ENCODE results near the gene NOX3.
"Not testable (repeated sequence)": the region's sequence is repeated elsewhere in the genome, so short reads cannot be mapped to it uniquely, and the experiment has no call there.

Gene NOX3

DNA sequence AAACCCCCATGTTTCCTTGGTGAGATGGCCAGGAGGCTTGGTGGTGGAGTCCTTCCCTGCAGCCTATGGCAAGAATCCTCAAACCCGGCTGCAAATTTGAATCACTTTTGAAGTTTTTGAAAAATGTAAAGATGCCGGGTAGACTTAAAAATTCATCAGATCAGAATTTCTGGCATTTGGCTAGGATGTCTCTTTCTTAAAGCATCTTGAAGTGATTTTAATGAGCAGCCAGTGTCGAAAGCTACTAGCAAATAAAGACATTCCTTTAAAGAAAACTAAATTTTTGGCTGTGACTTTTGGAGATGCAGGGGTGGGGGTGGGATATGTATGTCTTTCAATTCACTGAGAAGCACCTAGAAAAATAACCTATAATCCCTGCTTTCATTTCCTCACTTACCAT lies 25.6 kb upstream of the NOX3 start:
- WGBS (ENCODE audit: extremely low coverage, insufficient coverage, insufficient read length), result no CpG with 5 or more reads among the region's 3 CpGs
- no peak overlapping the region for H3K9ac ChIP-seq (ENCODE audit: low read length)

DNA sequence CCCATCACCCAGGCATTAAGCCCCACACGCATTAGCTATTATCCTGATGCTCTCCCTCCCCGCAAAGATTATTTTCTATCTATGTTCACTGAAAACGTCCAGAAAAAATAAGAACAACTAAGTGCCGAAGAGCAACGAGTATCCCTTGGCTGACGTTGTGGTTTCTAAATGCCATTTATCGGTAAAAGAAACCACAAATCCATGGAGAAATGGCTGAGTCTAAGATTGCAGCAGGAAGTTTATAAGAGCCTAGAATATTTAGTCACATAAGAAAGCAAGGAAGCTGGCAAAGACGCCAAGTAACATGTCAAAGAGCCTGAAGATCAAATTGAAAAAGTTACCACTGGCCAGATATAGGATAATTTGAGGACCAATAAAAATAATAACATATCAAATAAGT lies 18.1 kb upstream of the NOX3 start:
- Histone ChIP-seq H3K4me1 (ENCODE audit: control insufficient read depth in 1 of 2, insufficient read depth in 2 of 2, low read length in 2 of 2) (no peaks in the 10 kb centered on the region), H3K27ac (ENCODE audit: low read depth, low read length) (no peak overlapping the region), H2AK5ac (ENCODE audit: low read length) (no peak overlapping the region), H3K14ac (ENCODE audit: low read length) (no peak overlapping the region), H2BK12ac (ENCODE audit: low read length) (no peak overlapping the region), H4K12ac (ENCODE audit: low read depth, low read length) (no peak overlapping the region), H3K79me2 (ENCODE audit: control insufficient read depth, insufficient read depth, low read length, poor library complexity) (no peaks in the 10 kb centered on the region), H3K27me3 (ENCODE audit: insufficient read depth, low read length) (no peaks in the 10 kb centered on the region), H3K79me1 (ENCODE audit: low read length) (no peaks in the 10 kb centered on the region), H2AFZ (ENCODE audit: insufficient read depth, low read length, poor library complexity) (no peak overlapping the region), H3K4ac (ENCODE audit: low read depth, low read length) (no peak overlapping the region), H3K4me3 (ENCODE audit: low read depth, low read length) (no peak overlapping the region), H3K9ac (ENCODE audit: low read length) (no peak overlapping the region), H3K36me3 (ENCODE audit: control insufficient read depth in 1 of 2, insufficient read depth in 2 of 2, low read length in 2 of 2) (no peaks in the 10 kb centered on the region), H4K91ac (ENCODE audit: low read depth, low read length) (no peak overlapping the region), H3K18ac (ENCODE audit: low read length) (no peak overlapping the region), H2BK5ac (ENCODE audit: low read depth, low read length, poor library complexity) (no peak overlapping the region), H3K23ac (ENCODE audit: low read length) (no peak overlapping the region), H2BK120ac (ENCODE audit: insufficient read depth, low read length, poor library complexity) (no peak overlapping the region), H3K4me2 (ENCODE audit: low read length) (no peak overlapping the region), H4K8ac (ENCODE audit: low read depth, low read length) (no peak overlapping the region), H3K9me3 (ENCODE audit: insufficient read depth, low read depth, low read length) (no peaks in the 10 kb centered on the region)
- no peak for DNase-seq
- no CpG with 5 or more reads among the region's 8 CpGs for WGBS (ENCODE audit: extremely low coverage, insufficient coverage, insufficient read length)

More for the DNA sequence above, 25.6 kb upstream of the NOX3 start:
- no peak overlapping the region for H2BK5ac ChIP-seq (ENCODE audit: low read depth, low read length, poor library complexity)
- no peaks in the 10 kb centered on the region for H3K27me3 ChIP-seq (ENCODE audit: insufficient read depth, low read length)
- H3K4me1 ChIP-seq (ENCODE audit: control insufficient read depth in 1 of 2, insufficient read depth in 2 of 2, low read length in 2 of 2), result no peaks in the 10 kb centered on the region
- no peak overlapping the region for H3K4ac ChIP-seq (ENCODE audit: low read depth, low read length)
- H3K4me3 ChIP-seq (ENCODE audit: low read depth, low read length), result no peak overlapping the region
- no peak overlapping the region for H3K23ac ChIP-seq (ENCODE audit: low read length)
- H3K27ac ChIP-seq (ENCODE audit: low read depth, low read length), result no peak overlapping the region
- no peak overlapping the region for H4K8ac ChIP-seq (ENCODE audit: low read depth, low read length)
- H2BK120ac ChIP-seq (ENCODE audit: insufficient read depth, low read length, poor library complexity), result no peak overlapping the region
- H3K79me1 ChIP-seq (ENCODE audit: low read length), result no peaks in the 10 kb centered on the region
- H4K12ac ChIP-seq (ENCODE audit: low read depth, low read length), result no peak overlapping the region
- H2AFZ ChIP-seq (ENCODE audit: insufficient read depth, low read length, poor library complexity), result no peak overlapping the region
- no peaks in the 10 kb centered on the region for H3K36me3 ChIP-seq (ENCODE audit: control insufficient read depth in 1 of 2, insufficient read depth in 2 of 2, low read length in 2 of 2)
- H3K18ac ChIP-seq (ENCODE audit: low read length), result no peak overlapping the region
- H3K4me2 ChIP-seq (ENCODE audit: low read length), result no peak overlapping the region
- H4K91ac ChIP-seq (ENCODE audit: low read depth, low read length), result no peak overlapping the region
- DNase-seq, result peak in 1 of 2 donors; percentile 22
- no peaks in the 10 kb centered on the region for H3K9me3 ChIP-seq (ENCODE audit: insufficient read depth, low read depth, low read length)
- no peak overlapping the region for H2AK5ac ChIP-seq (ENCODE audit: low read length)
- no peak overlapping the region for H3K14ac ChIP-seq (ENCODE audit: low read length)
- H3K79me2 ChIP-seq (ENCODE audit: control insufficient read depth, insufficient read depth, low read length, poor library complexity), result no peaks in the 10 kb centered on the region
- no peak overlapping the region for H2BK12ac ChIP-seq (ENCODE audit: low read length)

DNA sequence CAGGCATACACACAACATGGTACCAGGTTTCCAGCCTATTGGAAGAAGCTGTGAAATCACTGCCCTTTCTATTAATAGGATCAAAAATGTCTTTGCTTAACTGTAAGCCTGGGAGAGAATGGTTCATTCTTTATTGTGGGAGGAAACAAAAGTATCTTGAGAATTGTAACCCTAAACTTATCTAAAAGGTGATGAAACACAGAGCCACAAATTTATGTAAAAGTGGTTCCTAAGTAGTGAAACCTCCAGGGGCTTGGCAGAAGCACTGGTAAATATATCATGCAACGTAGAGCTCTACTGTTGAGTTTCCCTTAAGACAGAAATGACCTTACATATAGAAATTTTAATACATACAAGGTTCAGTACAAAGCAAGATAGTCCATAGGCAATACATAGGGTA lies 17.2 kb upstream of the NOX3 start:
- no peak overlapping the region for H3K14ac ChIP-seq (ENCODE audit: low read length)
- H3K27ac ChIP-seq (ENCODE audit: low read depth, low read length), result no peak overlapping the region
- H2BK120ac ChIP-seq (ENCODE audit: insufficient read depth, low read length, poor library complexity), result no peak overlapping the region
- H3K9me3 ChIP-seq (ENCODE audit: insufficient read depth, low read depth, low read length), result peaks cover 4% of the 10 kb centered on the region
- no peak overlapping the region for H3K4ac ChIP-seq (ENCODE audit: low read depth, low read length)
- H3K4me2 ChIP-seq (ENCODE audit: low read length), result no peak overlapping the region
- no peak overlapping the region for H2AK5ac ChIP-seq (ENCODE audit: low read length)
- H4K91ac ChIP-seq (ENCODE audit: low read depth, low read length), result no peak overlapping the region
- H3K36me3 ChIP-seq (ENCODE audit: control insufficient read depth in 1 of 2, insufficient read depth in 2 of 2, low read length in 2 of 2), result no peaks in the 10 kb centered on the region
- H2BK12ac ChIP-seq (ENCODE audit: low read length), result no peak overlapping the region
- no CpG with 5 or more reads among the region's 1 CpG for WGBS (ENCODE audit: extremely low coverage, insufficient coverage, insufficient read length)
- no peak overlapping the region for H2AFZ ChIP-seq (ENCODE audit: insufficient read depth, low read length, poor library complexity)
- H3K4me3 ChIP-seq (ENCODE audit: low read depth, low read length), result no peak overlapping the region
- H3K79me1 ChIP-seq (ENCODE audit: low read length), result no peaks in the 10 kb centered on the region
- H3K18ac ChIP-seq (ENCODE audit: low read length), result no peak overlapping the region
- H3K4me1 ChIP-seq (ENCODE audit: control insufficient read depth in 1 of 2, insufficient read depth in 2 of 2, low read length in 2 of 2), result no peaks in the 10 kb centered on the region
- H2BK5ac ChIP-seq (ENCODE audit: low read depth, low read length, poor library complexity), result no peak overlapping the region
- DNase-seq, result no peak
- H3K9ac ChIP-seq (ENCODE audit: low read length), result no peak overlapping the region
- no peak overlapping the region for H4K12ac ChIP-seq (ENCODE audit: low read depth, low read length)
- no peak overlapping the region for H4K8ac ChIP-seq (ENCODE audit: low read depth, low read length)
- H3K79me2 ChIP-seq (ENCODE audit: control insufficient read depth, insufficient read depth, low read length, poor library complexity), result no peaks in the 10 kb centered on the region
- H3K23ac ChIP-seq (ENCODE audit: low read length), result no peak overlapping the region
- no peaks in the 10 kb centered on the region for H3K27me3 ChIP-seq (ENCODE audit: insufficient read depth, low read length)

DNA sequence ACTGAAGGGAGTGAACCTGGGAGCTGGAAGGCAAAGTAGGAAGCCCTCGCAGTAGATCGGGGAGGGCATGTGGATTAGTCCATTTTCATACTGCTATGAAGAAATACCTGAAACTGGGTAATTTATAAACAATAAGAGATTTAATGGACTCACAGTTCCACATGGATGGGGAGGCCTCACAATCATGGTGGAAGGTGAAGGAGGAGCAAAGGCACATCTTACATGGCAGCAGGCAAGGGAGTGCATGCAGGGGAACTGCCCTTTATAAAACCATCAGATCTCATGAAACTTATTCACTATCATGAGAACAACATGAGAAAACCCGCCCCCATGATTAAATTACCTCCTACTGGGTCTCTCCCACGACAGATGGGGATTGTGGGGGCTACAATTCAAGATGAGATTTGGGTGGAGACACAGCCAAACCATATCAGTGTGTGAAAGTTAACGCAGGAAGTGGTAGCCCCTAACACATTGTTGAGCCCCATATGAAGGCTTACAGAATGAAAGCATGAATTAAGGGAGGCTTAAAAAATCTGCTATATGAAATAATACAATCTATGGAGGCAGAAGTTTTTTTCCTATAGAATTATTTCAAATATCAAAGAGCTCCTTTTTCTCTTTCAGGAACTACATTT lies 15.5 kb upstream of the NOX3 start:
- no CpG with 5 or more reads among the region's 5 CpGs for WGBS (ENCODE audit: extremely low coverage, insufficient coverage, insufficient read length)
- not testable (repeated sequence) for H3K4ac ChIP-seq (ENCODE audit: low read depth, low read length); H4K91ac ChIP-seq (ENCODE audit: low read depth, low read length); H3K9ac ChIP-seq (ENCODE audit: low read length); H3K4me2 ChIP-seq (ENCODE audit: low read length); H3K18ac ChIP-seq (ENCODE audit: low read length); H3K4me1 ChIP-seq (ENCODE audit: control insufficient read depth in 1 of 2, insufficient read depth in 2 of 2, low read length in 2 of 2); H2BK12ac ChIP-seq (ENCODE audit: low read length); H4K12ac ChIP-seq (ENCODE audit: low read depth, low read length); H3K9me3 ChIP-seq (ENCODE audit: insufficient read depth, low read depth, low read length); H3K14ac ChIP-seq (ENCODE audit: low read length); H2BK5ac ChIP-seq (ENCODE audit: low read depth, low read length, poor library complexity); H3K79me2 ChIP-seq (ENCODE audit: control insufficient read depth, insufficient read depth, low read length, poor library complexity); H3K23ac ChIP-seq (ENCODE audit: low read length); H2AFZ ChIP-seq (ENCODE audit: insufficient read depth, low read length, poor library complexity); H4K8ac ChIP-seq (ENCODE audit: low read depth, low read length); H3K79me1 ChIP-seq (ENCODE audit: low read length); H3K36me3 ChIP-seq (ENCODE audit: control insufficient read depth in 1 of 2, insufficient read depth in 2 of 2, low read length in 2 of 2); H3K4me3 ChIP-seq (ENCODE audit: low read depth, low read length); DNase-seq; H3K27ac ChIP-seq (ENCODE audit: low read depth, low read length); H3K27me3 ChIP-seq (ENCODE audit: insufficient read depth, low read length); H2BK120ac ChIP-seq (ENCODE audit: insufficient read depth, low read length, poor library complexity); H2AK5ac ChIP-seq (ENCODE audit: low read length)

Data from trophoblast cell (in vitro differentiated cells and primary cell).